GM23248 (cell line): ENCODE measurements around the gene RBKS. TPM values are rescaled to one million over a fixed set of nuclear protein-coding genes. Genes with fewer than 3 reads are reported as not detected.
A peak's percentile ranks its signal among the peaks of the same experiment; 100 is the strongest.

Source experiments
- DNase-seq: peaks from one replicate; pipeline ENCODE4 v3.0.0-alpha.2; 2015
- H2AFZ ChIP-seq: fragments of 200-600 bp; sonication (generic); 2 replicates; pipeline ENCODE4 v1.6.1; 2016; ENCODE audit warnings: antibody characterized with exemption
- H3F3A ChIP-seq: fragments of 200-600 bp; sonication (generic); 2 replicates; pipeline ENCODE4 v1.6.1; 2016; ENCODE audit warnings: mild to moderate bottlenecking, antibody characterized with exemption, mixed run types; ENCODE audit not compliant: insufficient read depth
- H3K27ac ChIP-seq: fragments of 200-600 bp; sonication (generic); 2 replicates; pipeline ENCODE4 v1.5.1; 2016; ENCODE audit warnings: mild to moderate bottlenecking
- H3K27me3 ChIP-seq: fragments of 200-600 bp; sonication (generic); replicated peaks from 2 replicates; pipeline ENCODE4 v1.6.1; 2016; ENCODE audit warnings: mild to moderate bottlenecking; ENCODE audit not compliant: insufficient read depth
- H3K36me3 ChIP-seq: fragments of 200-600 bp; sonication (generic); 2 replicates; pipeline ENCODE4 v1.6.1; 2016; ENCODE audit warnings: low read depth, mild to moderate bottlenecking
- H3K4me1 ChIP-seq: fragments of 200-600 bp; sonication (generic); 2 replicates; pipeline ENCODE4 v1.6.1; 2016; ENCODE audit warnings: mild to moderate bottlenecking; ENCODE audit not compliant: insufficient read depth
- H3K4me2 ChIP-seq: fragments of 200-600 bp; sonication (generic); one replicate; pipeline ENCODE4 v1.6.1; 2016; ENCODE audit warnings: mild to moderate bottlenecking; ENCODE audit not compliant: unreplicated experiment
- H3K4me3 ChIP-seq: fragments of 200-600 bp; sonication (generic); 2 replicates; pipeline ENCODE4 v1.5.1; 2016; ENCODE audit warnings: mild to moderate bottlenecking
- H3K79me2 ChIP-seq: fragments of 200-600 bp; sonication (generic); 2 replicates; pipeline ENCODE4 v1.6.1; 2016; ENCODE audit warnings: mild to moderate bottlenecking; ENCODE audit not compliant: insufficient read depth
- H3K9ac ChIP-seq: fragments of 200-600 bp; sonication (generic); 2 replicates; pipeline ENCODE4 v1.6.1; 2016; ENCODE audit warnings: mild to moderate bottlenecking
- H3K9me2 ChIP-seq: fragments of 200-600 bp; sonication (generic); 2 replicates; pipeline ENCODE4 v1.6.1; 2016; ENCODE audit warnings: mixed run types, mild to moderate bottlenecking, moderate library complexity; ENCODE audit not compliant: insufficient read depth
- H3K9me3 ChIP-seq: fragments of 200-600 bp; sonication (generic); one replicate; pipeline ENCODE4 v1.6.1; 2017; ENCODE audit warnings: low read depth
- H4K20me1 ChIP-seq: fragments of 200-600 bp; sonication (generic); 2 replicates; pipeline ENCODE4 v1.6.0; 2016; ENCODE audit not compliant: insufficient read depth
- EZH2 ChIP-seq: fragments of 200-600 bp; sonication (generic); IDR thresholded peaks from 2 replicates; pipeline ENCODE4 v1.6.1; 2018; ENCODE audit warnings: antibody characterized with exemption, mild to moderate bottlenecking; ENCODE audit not compliant: insufficient read depth, poor library complexity, severe bottlenecking
- EZH2phosphoT487 ChIP-seq: fragments of 200-600 bp; sonication (generic); IDR thresholded peaks from 2 replicates; pipeline ENCODE4 v1.6.1; 2018; ENCODE audit warnings: antibody characterized with exemption, moderate library complexity, mild to moderate bottlenecking, low read depth; ENCODE audit not compliant: insufficient read depth
- WGBS, 2 experiments: methylation state at CpG; one replicate each; pipeline ENCODE4 v1.1.6; 2015 to 2017; ENCODE audit warnings: low lambda C conversion rate in 2 of 2, low coverage in 1 of 2; ENCODE audit errors: missing lambda C conversion rate in 2 of 2; 5-methylcytosine and 5-hydroxymethylcytosine counted together
- in situ Hi-C: fragments of 300-500 bp; cut with MboI; formaldehyde crosslinking; loops from 2 replicates; pipeline ENCODE4 v1.15.0; 2020
- polyA plus RNA-seq: library from polyadenylated mRNA; unstranded; fragments of >200 nt; fragmentation: Nextera tagmentation; extraction: Ambion mirVana; gene quantifications from 2 replicates; pipeline ENCODE4 v1.2.1, GENCODE V29; 2016
- total RNA-seq: library from RNA; depleted of rRNA; stranded (reverse); fragments of >200 nt; shearing (Covaris generic); gene quantifications from 2 replicates; pipeline ENCODE4 v1.2.3, GENCODE V29; 2014

The RBKS gene
- total and polyA plus RNA-seq, 2 experiments from 2014 or later = 2.8 to 3.6 TPM

DNA sequence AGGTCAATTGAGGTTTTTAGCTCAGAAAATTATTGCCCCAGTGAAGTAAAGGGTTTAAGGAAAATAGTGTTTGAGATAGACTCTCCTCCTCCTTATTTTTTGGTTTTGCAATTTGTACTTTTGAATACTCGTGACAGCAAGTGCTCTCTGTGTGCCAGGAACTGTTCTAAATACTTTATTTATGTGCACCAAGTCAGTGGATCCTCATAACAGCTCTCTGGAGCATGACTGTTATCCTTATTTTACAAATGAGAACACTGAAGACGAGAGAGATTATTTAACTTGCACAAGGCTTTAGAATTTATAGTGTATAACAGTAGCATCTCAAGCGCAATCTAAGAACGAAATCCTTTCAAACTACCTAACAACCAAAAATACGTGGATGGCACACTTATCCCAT lies 25.0 kb upstream of the RBKS start:
- H3F3A ChIP-seq = no peaks in the 10 kb centered on the region
- no peaks in the 10 kb centered on the region for H3K79me2 ChIP-seq
- peaks cover 4% of the 10 kb centered on the region for H3K4me1 ChIP-seq
- H3K9me3 ChIP-seq = no peaks in the 10 kb centered on the region
- no peak overlapping the region for H3K4me3 ChIP-seq
- DNase-seq = no peak
- H3K27ac ChIP-seq = no peak overlapping the region
- 29 to 33% methylated on average over 5 of the region's 5 CpGs for WGBS, 2 experiments
- no peaks in the 10 kb centered on the region for H4K20me1 ChIP-seq
- H2AFZ ChIP-seq = no peak overlapping the region
- in situ Hi-C loops = no loop called here
- no peaks in the 10 kb centered on the region for H3K27me3 ChIP-seq
- H3K4me2 ChIP-seq = no peak overlapping the region
- H3K36me3 ChIP-seq = no peaks in the 10 kb centered on the region
- H3K9ac ChIP-seq = no peak overlapping the region
- no peaks in the 10 kb centered on the region for H3K9me2 ChIP-seq
- TF ChIP-seq EZH2phosphoT487 = no peak
- TF ChIP-seq EZH2 = no peak

DNA sequence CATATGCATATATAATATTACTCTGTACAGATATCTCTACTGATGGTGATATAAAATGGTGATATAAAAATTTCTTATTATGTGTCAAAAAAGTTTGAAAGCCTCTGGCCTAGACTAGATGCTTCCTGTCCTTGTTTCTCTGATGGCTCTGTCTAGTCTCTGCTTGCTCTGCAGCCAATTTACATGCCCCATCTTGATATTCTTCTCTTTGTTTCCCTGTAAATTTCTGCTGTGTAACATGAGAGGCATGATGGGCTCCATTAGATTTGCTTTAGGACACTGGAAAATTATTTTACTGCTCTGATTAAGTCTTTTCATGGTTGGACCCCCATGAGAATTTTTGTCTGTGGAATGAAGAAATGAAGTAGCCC lies 24.6 kb upstream of the RBKS start:
- Histone ChIP-seq H2AFZ (no peak overlapping the region), H3K4me1 (peaks cover 4% of the 10 kb centered on the region; the same call in 1 of the 2 replicates), H3K4me3 (no peak overlapping the region), H3K9me3 (no peaks in the 10 kb centered on the region), H3K4me2 (no peak overlapping the region), H3K9ac (no peak overlapping the region), H4K20me1 (no peaks in the 10 kb centered on the region), H3K79me2 (no peaks in the 10 kb centered on the region), H3F3A (no peaks in the 10 kb centered on the region), H3K36me3 (no peaks in the 10 kb centered on the region), H3K9me2 (no peaks in the 10 kb centered on the region), H3K27me3 (no peaks in the 10 kb centered on the region), H3K27ac (no peak overlapping the region)
- no peak for TF ChIP-seq EZH2
- no peak for TF ChIP-seq EZH2phosphoT487
- DNase-seq = no peak
- in situ Hi-C loops = no loop called here

DNA sequence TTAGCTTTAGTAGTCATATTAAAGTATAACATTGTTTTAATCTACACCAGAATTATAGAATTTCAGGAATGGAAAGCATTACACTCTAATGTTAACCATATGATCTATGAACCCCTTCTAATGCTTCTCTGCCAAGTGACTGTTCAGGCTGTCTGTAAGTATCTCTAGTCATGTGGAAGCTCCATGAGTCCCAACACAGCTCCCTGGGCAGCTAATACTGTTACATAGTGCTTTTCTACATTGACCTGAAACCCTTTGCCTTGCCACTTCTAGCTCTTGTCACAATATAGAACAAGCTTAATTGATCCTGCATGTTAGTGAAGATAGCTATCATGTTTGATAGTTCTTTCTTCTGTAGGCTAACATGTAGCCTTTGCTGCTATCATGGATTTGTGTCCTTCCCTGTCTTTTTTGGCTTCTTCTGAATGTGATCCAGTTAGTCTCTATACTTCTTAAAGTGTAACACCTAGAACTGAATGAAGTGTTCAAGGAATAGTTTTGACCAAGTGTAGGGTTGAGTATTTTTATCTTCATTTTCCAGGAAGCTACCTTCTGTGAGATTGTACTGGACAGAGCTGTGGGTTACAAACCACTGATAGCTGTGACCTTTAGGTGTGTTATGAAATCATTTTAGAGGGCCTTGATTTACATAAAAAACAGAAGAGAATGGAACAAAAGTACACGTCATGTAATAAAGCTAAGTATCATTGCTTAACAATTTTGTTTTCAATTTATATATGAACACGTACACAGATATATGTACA lies 24.0 kb upstream of the RBKS start:
- WGBS, 2 experiments = 93 to 94% methylated on average over 2 of the region's 2 CpGs

DNA sequence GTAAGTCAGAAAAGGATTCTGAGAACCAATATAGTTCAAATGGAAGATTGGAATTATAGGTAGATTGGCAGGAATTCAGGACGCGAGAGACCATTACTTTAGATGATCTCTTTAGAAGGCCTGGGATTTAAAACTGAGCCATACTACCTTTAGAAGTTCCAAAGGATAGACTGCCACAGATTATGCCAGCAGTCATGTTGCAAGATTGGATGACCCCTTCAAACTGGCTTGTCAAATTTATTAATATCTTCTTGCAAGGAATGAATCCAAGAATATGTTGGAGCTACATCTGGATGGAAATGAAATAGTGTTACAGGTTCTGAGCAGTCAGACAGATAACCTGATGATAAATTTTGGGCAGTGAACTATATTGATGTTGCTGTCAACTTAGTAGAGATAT lies 22.3 kb upstream of the RBKS start:
- H3K9me3 ChIP-seq = no peaks in the 10 kb centered on the region
- no peak overlapping the region for H2AFZ ChIP-seq
- H3K79me2 ChIP-seq = peaks cover 6% of the 10 kb centered on the region; the same call in 1 of the 2 replicates
- H3K9ac ChIP-seq = no peak overlapping the region
- H3K36me3 ChIP-seq = no peaks in the 10 kb centered on the region
- no peak overlapping the region for H3K4me2 ChIP-seq
- H3F3A ChIP-seq = no peaks in the 10 kb centered on the region
- no peaks in the 10 kb centered on the region for H3K27me3 ChIP-seq
- in situ Hi-C loops = no loop called here
- H3K27ac ChIP-seq = no peak overlapping the region
- H3K4me1 ChIP-seq = peaks cover 4% of the 10 kb centered on the region; the same call in 1 of the 2 replicates
- no peak for TF ChIP-seq EZH2
- TF ChIP-seq EZH2phosphoT487 = no peak
- H3K9me2 ChIP-seq = no peaks in the 10 kb centered on the region
- no peak overlapping the region for H3K4me3 ChIP-seq
- no peak for DNase-seq
- no peaks in the 10 kb centered on the region for H4K20me1 ChIP-seq
- WGBS, 2 experiments = 95 to 97% methylated on average over 2 of the region's 2 CpGs

More for the DNA sequence above, 24.0 kb upstream of the RBKS start:
- Histone ChIP-seq H3K9me2 (no peaks in the 10 kb centered on the region), H3K27ac (no peak overlapping the region), H3K4me3 (no peak overlapping the region), H3K79me2 (no peaks in the 10 kb centered on the region), H3K9me3 (no peaks in the 10 kb centered on the region), H3K36me3 (no peaks in the 10 kb centered on the region), H3K9ac (no peak overlapping the region), H3K27me3 (no peaks in the 10 kb centered on the region), H3K4me2 (no peak overlapping the region), H3F3A (no peaks in the 10 kb centered on the region), H4K20me1 (no peaks in the 10 kb centered on the region), H3K4me1 (peaks cover 4% of the 10 kb centered on the region; the same call in 1 of the 2 replicates), H2AFZ (no peak overlapping the region)
- TF ChIP-seq EZH2 (no peak), EZH2phosphoT487 (no peak)
- peak; percentile 13 for DNase-seq
- in situ Hi-C loops = no loop called here
